Liver (tissue), 3 donors: ENCODE data around the gene DPP4.

Experiments used
- CTCF ChIP-seq: fragments of 150-350 bp; IDR thresholded peaks from 2 replicates; pipeline ENCODE4 v1.5.1; 2017; ENCODE audit warnings: improper control_type of control experiment, low read depth, low read length; ENCODE audit not compliant: missing input control
- JUND ChIP-seq, 2 donors: IDR thresholded peaks; 2 replicates each; pipeline ENCODE4 v1.6.1; 2016; ENCODE audit warnings: antibody characterized with exemption in 2 of 2
- MAX ChIP-seq: IDR thresholded peaks from 2 replicates; pipeline ENCODE4 v1.6.1; 2016; ENCODE audit warnings: antibody characterized with exemption
- REST ChIP-seq: IDR thresholded peaks from 2 replicates; pipeline ENCODE4 v1.6.1; 2016; ENCODE audit warnings: antibody characterized with exemption, mild to moderate bottlenecking
- TAF1 ChIP-seq: conservative IDR thresholded peaks from 2 replicates; pipeline ENCODE4 v1.6.1; 2016; ENCODE audit warnings: antibody characterized with exemption, mild to moderate bottlenecking
- donor health status: healthy.
- donor health status: healthy.

GRCh38 chr2:162061021-162061420 lies 13.0 kb downstream of the DPP4 start:
- TF ChIP-seq TAF1 (no peak), JUND (IDR thresholded peaks at IDR 0.05) (no peak), CTCF (no peak), REST (no peak), MAX (no peak)
